ENCODE data around the gene HDC.

The HDC gene

GRCh38 chr15:50251638-50252182 is 13.8 kb downstream of the HDC start:
- no peak for FAIRE-seq

GRCh38 chr15:50250760-50251394 is 14.6 kb downstream of the HDC start:
- no peak for FAIRE-seq

- FAIRE-seq, result no peak
These were observed 15.8 kb downstream of the HDC start for GRCh38 chr15:50249704-50250103.

GRCh38 chr15:50248994-50249582 is 16.4 kb downstream of the HDC start:
- FAIRE-seq, result no peak

- no peak for FAIRE-seq
These were observed 17.5 kb downstream of the HDC start for GRCh38 chr15:50247819-50248655.

GRCh38 chr15:50246631-50247030 is 18.9 kb downstream of the HDC start:
- no peak for FAIRE-seq

GRCh38 chr15:50244959-50245624 is 20.4 kb downstream of the HDC start:
- FAIRE-seq, result no peak

GRCh38 chr15:50244153-50244552 is 21.4 kb downstream of the HDC start:
- no peak for FAIRE-seq

GRCh38 chr15:50241684-50242450 is 23.7 kb downstream of the HDC start:
- FAIRE-seq, result no peak

- FAIRE-seq, result no peak
These were observed 27.3 kb downstream of the HDC start for GRCh38 chr15:50238255-50238654.

GRCh38 chr15:50236433-50236832 is 29.1 kb downstream of the HDC start:
- FAIRE-seq, result no peak

- FAIRE-seq, result no peak
These were observed 29.7 kb downstream of the HDC start for GRCh38 chr15:50235794-50236193.

- no peak for FAIRE-seq
These were observed 30.8 kb downstream of the HDC start for GRCh38 chr15:50234764-50235163.

- no peak for FAIRE-seq
These were observed 32.3 kb downstream of the HDC start for GRCh38 chr15:50233192-50233736.

GRCh38 chr15:50232791-50233190 is 32.7 kb downstream of the HDC start:
- no peak for FAIRE-seq

GRCh38 chr15:50231761-50232160 is 33.8 kb downstream of the HDC start:
- no peak for FAIRE-seq

GRCh38 chr15:50229336-50229735 is 36.2 kb downstream of the HDC start:
- FAIRE-seq, result no peak

- FAIRE-seq, result no peak
These were observed 36.7 kb downstream of the HDC start for GRCh38 chr15:50228866-50229265.

- FAIRE-seq, result no peak
These were observed 38.5 kb downstream of the HDC start for GRCh38 chr15:50227076-50227475.

- FAIRE-seq, result no peak
These were observed 39.6 kb downstream of the HDC start for GRCh38 chr15:50225938-50226337.

GRCh38 chr15:50225057-50225456 is 40.5 kb downstream of the HDC start:
- no peak for FAIRE-seq

- no peak for FAIRE-seq
These were observed 40.9 kb downstream of the HDC start for GRCh38 chr15:50224606-50225005.

All from endometrium (tissue), 2 donors.